Common myeloid progenitor, CD34-positive (primary cell): ENCODE measurements around the gene ADSS1.

Experiments used
- CTCF ChIA-PET: fragments of 350-600 bp; sonication (Branson Sonifier 250); formaldehyde crosslinking; loops from one replicate; lab custom pipeline; 2021; ENCODE audit warnings: antibody characterized with exemption; lab: Charles Lee
- POLR2A ChIA-PET: fragments of 350-600 bp; sonication (Branson Sonifier 250); formaldehyde crosslinking; loops from one replicate; lab custom pipeline; 2021; ENCODE audit warnings: antibody characterized with exemption; lab: Charles Lee
- DNase-seq, 3 donors: peaks; one replicate each; pipeline versions ENCODE4 v3.0.0 to v3.0.0-alpha.2; 2013
- H3K27ac ChIP-seq, 2 experiments: 1 replicate in 1 of 2; 2 replicates in 1 of 2; pipeline ENCODE4 v1.7.0; 2013; ENCODE audit warnings: inconsistent platforms in 2 of 2, low read length in 2 of 2, mild to moderate bottlenecking in 2 of 2, low read depth in 1 of 2, moderate library complexity in 1 of 2; ENCODE audit not compliant: severe bottlenecking in 2 of 2, insufficient read depth in 1 of 2, poor library complexity in 1 of 2
- H3K27me3 ChIP-seq, 5 experiments: replicated peaks in 2 of 5; 1 replicate in 3 of 5; 2 replicates in 2 of 5; pipeline versions ENCODE4 v1.6.1 to v1.7.0; 2013; ENCODE audit warnings: low read length in 4 of 5, mild to moderate bottlenecking in 2 of 5, moderate library complexity in 2 of 5, inconsistent platforms in 1 of 5; ENCODE audit not compliant: insufficient read depth in 5 of 5, control insufficient read depth in 4 of 5
- H3K36me3 ChIP-seq, 4 experiments: 1 replicate in 2 of 4; 2 replicates in 2 of 4; pipeline versions ENCODE4 v1.6.1 to v1.7.0; 2013; ENCODE audit warnings: low read length in 3 of 4, control low read depth in 1 of 4, mild to moderate bottlenecking in 1 of 4; ENCODE audit not compliant: control insufficient read depth in 4 of 4, insufficient read depth in 4 of 4
- H3K4me1 ChIP-seq, 4 experiments: 1 replicate in 3 of 4; 2 replicates in 1 of 4; pipeline versions ENCODE4 v1.6.1 to v1.7.1; 2013; ENCODE audit warnings: low read length in 3 of 4, mild to moderate bottlenecking in 3 of 4, control low read depth in 1 of 4, inconsistent platforms in 1 of 4, moderate library complexity in 1 of 4; ENCODE audit not compliant: control insufficient read depth in 4 of 4, insufficient read depth in 4 of 4; ENCODE audit errors: control extremely low read depth in 1 of 4
- H3K4me3 ChIP-seq, 7 experiments: 1 replicate in 4 of 7; 2 replicates in 3 of 7; pipeline versions ENCODE4 v1.5.1 to v1.7.0; 2013; ENCODE audit warnings: mild to moderate bottlenecking in 7 of 7, low read length in 6 of 7, moderate library complexity in 6 of 7, inconsistent platforms in 2 of 7, low read depth in 2 of 7, control low read depth in 1 of 7; ENCODE audit not compliant: insufficient read depth in 4 of 7, control insufficient read depth in 1 of 7; ENCODE audit errors: extremely low read depth in 1 of 7
- H3K9me3 ChIP-seq, 5 experiments: 1 replicate in 4 of 5; 2 replicates in 1 of 5; pipeline versions ENCODE4 v1.6.1 to v1.7.1; 2013; ENCODE audit warnings: low read length in 4 of 5, mild to moderate bottlenecking in 2 of 5, inconsistent platforms in 1 of 5, low read depth in 1 of 5, moderate library complexity in 1 of 5; ENCODE audit not compliant: control insufficient read depth in 4 of 5, insufficient read depth in 2 of 5; ENCODE audit errors: control extremely low read depth in 1 of 5
- WGBS: methylation state at CpG from one replicate; pipeline ENCODE4 v1.1.5; 2013; ENCODE audit not compliant: insufficient coverage; 5-methylcytosine and 5-hydroxymethylcytosine counted together

The ADSS1 gene

GRCh38 chr14:104776961-104777807 is 53.2 kb downstream of the ADSS1 start:
- Histone ChIP-seq H3K4me3 (no peak overlapping the region), H3K27me3 (no peaks in the 10 kb centered on the region), H3K9me3 (no peaks in the 10 kb centered on the region), H3K36me3 (peaks cover 3 to 68% (median 45%) of the 10 kb centered on the region in 4 experiments), H3K27ac (no peak overlapping the region), H3K4me1 (peaks cover 0 to 2% (median 0%) of the 10 kb centered on the region in 4 experiments)
- ChIA-PET POLR2A (no interaction called here), CTCF (interaction anchor here (0.8 to 1.6 kb wide), 3 partner anchors 9 to 10 kb away, joined by 3 to 5 read pairs (median 4); no protein-coding TSS in a partner anchor)
- no peak for DNase-seq
- WGBS = 90% methylated on average over 14 of the region's 16 CpGs

- peaks cover 0 to 2% (median 0%) of the 10 kb centered on the region in 4 experiments for H3K4me1 ChIP-seq
- DNase-seq = no peak
- ChIA-PET CTCF (interaction anchor here (1.5 to 1.6 kb wide), 2 partner anchors 9 kb away, joined by 4 to 5 read pairs; no protein-coding TSS in a partner anchor), POLR2A (no interaction called here)
- peaks cover 3 to 66% (median 42%) of the 10 kb centered on the region in 4 experiments for H3K36me3 ChIP-seq
- no peak overlapping the region for H3K4me3 ChIP-seq
- WGBS = 95% methylated on average over 13 of the region's 15 CpGs
- H3K27ac ChIP-seq = no peak overlapping the region
- H3K27me3 ChIP-seq = no peaks in the 10 kb centered on the region
- H3K9me3 ChIP-seq = no peaks in the 10 kb centered on the region
Observed at GRCh38 chr14:104777808-104778249, 53.8 kb downstream of the ADSS1 start.

- POLR2A ChIA-PET = no interaction called here
- 93% methylated on average over 14 of the region's 15 CpGs for whole genome bisulfite sequencing
- no peaks in the 10 kb centered on the region for H3K27me3 ChIP-seq
- H3K9me3 ChIP-seq = no peaks in the 10 kb centered on the region
- peaks cover 3 to 59% (median 39%) of the 10 kb centered on the region in 4 experiments for H3K36me3 ChIP-seq
- no peak overlapping the region for H3K4me3 ChIP-seq
- peaks cover 0 to 2% (median 0%) of the 10 kb centered on the region in 4 experiments for H3K4me1 ChIP-seq
- no peak overlapping the region for H3K27ac ChIP-seq
- CTCF ChIA-PET = interaction anchor here (1.5 to 1.6 kb wide), 2 partner anchors 8 to 10 kb away, joined by 4 to 5 read pairs; no protein-coding TSS in a partner anchor
- no peak for DNase-seq
Observed at GRCh38 chr14:104778694-104779331, 54.8 kb downstream of the ADSS1 start.

GRCh38 chr14:104779776-104780512 is 55.9 kb downstream of the ADSS1 start:
- Histone ChIP-seq H3K27me3 (no peaks in the 10 kb centered on the region), H3K4me3 (no peak overlapping the region), H3K4me1 (peaks cover 0 to 10% (median 1%) of the 10 kb centered on the region in 4 experiments), H3K27ac (no peak overlapping the region), H3K9me3 (no peaks in the 10 kb centered on the region), H3K36me3 (peaks cover 3 to 54% (median 35%) of the 10 kb centered on the region in 4 experiments)
- 94% methylated on average over 29 of the region's 32 CpGs for WGBS
- ChIA-PET POLR2A (no interaction called here), CTCF (interaction anchor here (1.1 to 4.0 kb wide), 3 partner anchors 10 to 14 kb away, joined by 3 to 23 read pairs (median 4); no protein-coding TSS in a partner anchor)
- no peak for DNase-seq

- H3K4me1 ChIP-seq = peaks cover 0 to 15% (median 1%) of the 10 kb centered on the region in 4 experiments
- WGBS = 97% methylated on average over 20 of the region's 24 CpGs
- H3K27me3 ChIP-seq = no peaks in the 10 kb centered on the region
- ChIA-PET CTCF (interaction anchor here (1.0 to 4.0 kb wide), 4 partner anchors 10 to 14 kb away, joined by 3 to 23 read pairs (median 4); no protein-coding TSS in a partner anchor), POLR2A (no interaction called here)
- H3K36me3 ChIP-seq = peaks cover 0 to 54% (median 29%) of the 10 kb centered on the region in 4 experiments
- no peak overlapping the region for H3K27ac ChIP-seq
- no peak for DNase-seq
- no peaks in the 10 kb centered on the region for H3K9me3 ChIP-seq
- H3K4me3 ChIP-seq = no peak overlapping the region
Observed at GRCh38 chr14:104780513-104781030, 56.5 kb downstream of the ADSS1 start.

- ChIA-PET CTCF (interaction anchor here (1.0 to 4.0 kb wide), 3 partner anchors 11 to 14 kb away, joined by 3 to 23 read pairs (median 4); no protein-coding TSS in a partner anchor), POLR2A (no interaction called here)
- peaks cover 0 to 48% (median 24%) of the 10 kb centered on the region in 4 experiments for H3K36me3 ChIP-seq
- H3K27me3 ChIP-seq = no peaks in the 10 kb centered on the region
- no peak overlapping the region for H3K27ac ChIP-seq
- WGBS = 96% methylated on average over 13 of the region's 20 CpGs
- H3K4me1 ChIP-seq = peaks cover 0 to 24% (median 8%) of the 10 kb centered on the region in 4 experiments
- H3K9me3 ChIP-seq = no peaks in the 10 kb centered on the region
- DNase-seq = no peak
- H3K4me3 ChIP-seq = no peak overlapping the region
Observed at GRCh38 chr14:104781271-104782077, 57.4 kb downstream of the ADSS1 start.
